ENCODE results near the gene CYP39A1.

Gene CYP39A1

GRCh38 chr6:46507426-46507825, 145.2 kb downstream of the CYP39A1 start:
- H3K4me3 ChIP-seq (ENCODE audit: low read depth, low read length) = no peak overlapping the region
- no peak for TF ChIP-seq CTCF (IDR thresholded peaks at IDR 0.05; ENCODE audit: low read depth, low read length)

DNA sequence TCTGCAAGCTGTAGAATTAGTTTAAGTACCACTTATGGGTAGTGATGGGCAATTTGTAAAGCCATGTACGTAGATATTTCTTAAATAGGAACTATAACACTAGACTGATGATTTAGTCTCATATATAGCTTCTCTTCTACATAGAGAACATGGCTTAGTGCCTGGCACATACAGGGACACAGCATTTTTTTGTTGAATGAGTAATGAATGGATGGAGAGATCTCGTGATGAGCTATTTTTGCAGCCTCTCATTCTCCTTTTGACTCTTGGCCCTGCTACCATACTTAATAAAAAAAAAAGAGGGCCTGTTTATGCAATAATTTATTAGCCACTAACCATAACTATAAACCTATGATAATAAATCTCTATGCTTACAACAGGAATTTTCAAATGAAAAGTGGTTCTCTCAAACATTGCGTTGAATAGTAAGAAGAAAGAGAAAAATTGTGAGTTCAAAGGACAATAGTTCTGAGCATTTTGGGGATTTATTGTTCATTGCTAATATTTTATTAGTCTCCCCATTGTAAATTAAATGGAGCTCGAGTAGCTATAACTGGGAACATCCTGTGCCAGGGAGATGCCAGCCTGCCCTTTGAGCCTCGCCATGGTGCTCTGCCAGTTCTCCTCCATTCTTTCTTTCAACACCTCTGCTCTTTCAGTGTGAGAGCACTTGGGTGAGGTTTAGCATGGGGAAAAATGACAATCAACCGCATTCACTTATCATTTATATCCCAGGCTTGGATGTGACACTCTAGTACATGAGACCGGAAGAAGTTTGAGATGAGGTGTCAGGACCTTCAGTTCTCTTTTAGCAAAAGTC, 146.7 kb downstream of the CYP39A1 start:
- no peak for TF ChIP-seq CTCF (IDR thresholded peaks at IDR 0.05; ENCODE audit: low read depth, low read length)

DNA sequence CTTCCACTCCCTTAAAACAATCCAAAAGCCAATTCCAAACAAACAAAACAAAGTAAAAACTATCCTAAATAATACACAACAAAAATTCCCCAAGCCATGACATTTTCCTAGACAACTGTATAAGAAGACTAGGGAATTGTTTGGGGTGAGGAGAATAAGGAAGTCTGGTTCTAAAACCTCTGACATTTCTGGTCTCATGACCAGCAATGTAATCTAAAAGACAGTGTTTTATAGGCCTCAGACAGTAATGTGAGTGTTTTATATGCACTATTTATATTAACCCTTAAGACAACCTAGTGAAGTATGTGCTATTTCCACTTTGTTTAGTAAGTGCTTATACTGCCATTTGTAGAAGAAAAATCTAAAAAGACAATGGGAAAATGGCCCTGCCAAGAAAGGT, 148.4 kb downstream of the CYP39A1 start:
- no peak for TF ChIP-seq CTCF (IDR thresholded peaks at IDR 0.05; ENCODE audit: low read depth, low read length)
- H3K4me3 ChIP-seq (ENCODE audit: low read depth, low read length) = no peak overlapping the region

More for the DNA sequence above, 146.7 kb downstream of the CYP39A1 start:
- H3K4me3 ChIP-seq (ENCODE audit: low read depth, low read length) = no peak overlapping the region

- no peak for TF ChIP-seq CTCF (IDR thresholded peaks at IDR 0.05; ENCODE audit: low read depth, low read length)
- H3K4me3 ChIP-seq (ENCODE audit: low read depth, low read length) = no peak overlapping the region
Observed at GRCh38 chr6:46502486-46503119, 150.0 kb downstream of the CYP39A1 start.

DNA sequence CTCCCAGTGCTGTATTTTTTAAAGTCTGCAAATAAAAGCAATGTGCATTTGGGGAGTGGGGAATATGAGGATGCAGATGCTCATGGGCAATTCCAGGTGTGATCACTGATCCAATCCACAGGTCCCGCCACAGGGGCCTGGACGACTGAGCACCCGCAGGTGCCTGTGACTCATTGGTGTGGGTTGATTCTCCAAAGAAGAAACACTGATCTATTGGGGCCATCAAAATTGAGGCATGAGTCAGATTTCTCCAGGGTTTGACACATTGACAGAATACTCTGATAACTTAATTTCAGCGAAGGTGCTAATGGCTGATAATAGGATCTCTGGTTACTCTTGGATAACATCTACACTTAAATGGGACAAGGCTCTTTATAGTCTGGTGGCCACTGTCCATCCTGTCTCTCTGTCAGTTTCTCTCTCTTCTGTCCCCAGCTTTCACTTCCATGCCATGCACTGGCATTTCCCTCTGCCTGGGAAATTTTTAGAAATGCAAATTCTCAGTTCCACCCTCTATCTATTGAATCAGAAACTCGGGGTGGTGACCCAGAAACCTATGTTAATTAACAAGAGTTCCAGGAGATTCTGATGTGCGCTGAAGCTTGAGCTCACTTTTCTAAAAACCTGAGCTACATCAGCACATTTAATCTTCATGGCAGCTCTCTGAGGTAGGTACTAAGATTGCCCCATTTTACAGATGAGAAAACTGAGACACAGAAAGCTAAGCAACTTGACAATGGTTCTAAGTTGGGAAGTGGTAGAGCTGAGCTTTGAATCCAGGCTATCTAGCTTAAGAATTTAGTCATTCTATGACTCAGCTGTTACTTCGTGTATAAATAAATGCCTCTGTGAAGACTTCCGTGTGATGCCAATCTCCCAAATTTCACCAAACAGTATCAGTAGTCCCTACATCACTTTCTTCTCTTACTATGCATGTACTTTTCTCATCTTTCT, 151.2 kb downstream of the CYP39A1 start:
- no peak for TF ChIP-seq CTCF (IDR thresholded peaks at IDR 0.05; ENCODE audit: low read depth, low read length)
- no peak overlapping the region for H3K4me3 ChIP-seq (ENCODE audit: low read depth, low read length)

DNA sequence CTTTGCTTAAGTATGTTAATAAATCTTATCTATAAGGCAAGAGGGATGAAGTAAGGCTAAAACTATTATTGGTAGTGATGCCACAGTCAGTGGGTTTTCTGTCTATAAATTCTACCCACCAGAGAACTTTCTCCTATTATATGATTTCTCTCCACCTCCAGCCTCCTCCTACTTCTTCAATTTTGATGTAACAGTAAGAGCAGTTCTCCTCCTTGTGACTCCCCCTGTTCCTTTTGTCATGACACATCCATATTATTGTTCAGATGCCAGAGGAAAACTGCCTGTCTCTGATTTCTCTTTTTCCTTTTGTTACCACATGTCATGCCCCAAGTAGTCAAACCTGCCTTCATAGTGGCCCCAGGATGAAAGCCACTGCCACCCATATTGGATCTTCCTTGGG, 152.2 kb downstream of the CYP39A1 start:
- H3K4me3 ChIP-seq (ENCODE audit: low read depth, low read length) = no peak overlapping the region
- TF ChIP-seq CTCF (IDR thresholded peaks at IDR 0.05; ENCODE audit: low read depth, low read length) = no peak

Measured in WI38 (cell line).